K562 (cell line): ENCODE measurements around the gene EMC1. TPM values are rescaled to one million over a fixed set of nuclear protein-coding genes. Genes with fewer than 3 reads are reported as not detected.

Experiments
- ATAC-seq: fragments of 200-7000 bp; cut with Tn5 transposase; 3 replicates; pipeline ENCODE4 v1.9.1; 2020; ENCODE audit warnings: moderate library complexity
- BruUV-seq: library from RNA; stranded (reverse); fragments of 400-500 nt; replicated peaks from 2 replicates; lab custom pipeline; 2021; lab: Mats Ljungman, UMichigan
- CTCF ChIA-PET: fragments of 300-600 bp; formaldehyde crosslinking; extraction: SDS; loops from one replicate; lab custom pipeline; 2021; ENCODE audit warnings: low intra/inter-chr PET ratio; lab: Yijun Ruan, JAX
- POLR2A ChIA-PET: fragments of 300-600, 350-650 bp; sonication (Branson Sonifier 250); formaldehyde crosslinking; extraction: SDS; loops from one replicate; lab custom pipeline; 2021; ENCODE audit warnings: antibody characterized with exemption, inconsistent platforms; lab: Yijun Ruan, JAX
- DNase-seq, 4 experiments: peaks; one replicate each; pipeline versions ENCODE4 v3.0.0 to v3.0.0-alpha.2; 2011 to 2018; ENCODE audit warnings: low spot score in 3 of 4, mixed read lengths in 3 of 4; ENCODE audit errors: extremely low read depth in 1 of 4
- FAIRE-seq: peaks from 2 replicates; lab custom pipeline; 2011; peaks lifted over from hg19 to GRCh38; lab: Jason Lieb, UNC
- H2AFZ ChIP-seq: 2 replicates; pipeline ENCODE4 v1.6.0; 2011; ENCODE audit warnings: low read depth, low read length, control low read depth, inconsistent platforms
- H3K27ac ChIP-seq: fragments of 200-600 bp; 3 replicates; pipeline ENCODE4 v1.8.0; 2011; ENCODE audit warnings: low read depth, mild to moderate bottlenecking, control low read depth, inconsistent platforms, low read length, moderate library complexity, mixed read lengths; ENCODE audit errors: extremely low read depth
- H3K27me3 ChIP-seq, 2 experiments: fragments of 300-600 bp in 1 of 2; 2 replicates in 1 of 2; 3 replicates in 1 of 2; pipeline versions ENCODE4 v1.6.0 to v1.8.0; 2011; ENCODE audit warnings: inconsistent platforms in 2 of 2, low read length in 2 of 2, mild to moderate bottlenecking in 1 of 2, mixed read lengths in 1 of 2, moderate library complexity in 1 of 2; ENCODE audit not compliant: control insufficient read depth in 2 of 2, insufficient read depth in 2 of 2
- H3K36me3 ChIP-seq: fragments of 300-600 bp; 3 replicates; pipeline ENCODE4 v1.8.0; 2011; ENCODE audit warnings: mild to moderate bottlenecking, low read length, inconsistent platforms; ENCODE audit not compliant: control insufficient read depth, insufficient read depth
- H3K4me1 ChIP-seq, 2 experiments: fragments of 200-600 bp in 1 of 2; replicated peaks in 1 of 2; 2 replicates in 1 of 2; 3 replicates in 1 of 2; pipeline versions ENCODE4 v1.5.1 to v1.8.0; 2011; ENCODE audit warnings: inconsistent platforms in 2 of 2, low read length in 2 of 2, mild to moderate bottlenecking in 1 of 2, mixed read lengths in 1 of 2, moderate library complexity in 1 of 2; ENCODE audit not compliant: control insufficient read depth in 2 of 2, insufficient read depth in 2 of 2
- H3K4me2 ChIP-seq: 2 replicates; pipeline ENCODE4 v1.6.1; 2011; ENCODE audit warnings: low read length, control low read depth, inconsistent platforms, mixed read lengths; ENCODE audit not compliant: insufficient read depth
- H3K4me3 ChIP-seq: fragments of 200-600 bp; sonication (generic), shearing (Covaris generic); 2 replicates; pipeline ENCODE4 v1.5.1; 2016; ENCODE audit warnings: control low read depth, inconsistent platforms
- H3K79me2 ChIP-seq: fragments of 200-600 bp; 3 replicates; pipeline ENCODE4 v1.8.0; 2011; ENCODE audit warnings: low read length, inconsistent platforms; ENCODE audit not compliant: control insufficient read depth, insufficient read depth
- H3K9ac ChIP-seq, 2 experiments: 2 replicates each; pipeline versions ENCODE4 v1.6.0 to v1.6.1; 2011; ENCODE audit warnings: low read depth in 2 of 2, low read length in 2 of 2, control low read depth in 1 of 2, inconsistent platforms in 1 of 2, mild to moderate bottlenecking in 1 of 2, mixed read lengths in 1 of 2; ENCODE audit not compliant: insufficient read depth in 1 of 2
- H3K9me1 ChIP-seq: one replicate; pipeline ENCODE4 v1.6.0; 2011; ENCODE audit warnings: inconsistent platforms, mild to moderate bottlenecking, low read length, moderate library complexity; ENCODE audit not compliant: control insufficient read depth, insufficient read depth
- H3K9me3 ChIP-seq: replicated peaks from 2 replicates; pipeline ENCODE4 v1.5.1; 2011; ENCODE audit warnings: low read depth, low read length, inconsistent platforms; ENCODE audit not compliant: control insufficient read depth, insufficient read depth
- H4K20me1 ChIP-seq: replicated peaks from 2 replicates; pipeline ENCODE4 v1.6.1; 2011; ENCODE audit warnings: low read length, inconsistent platforms, mixed read lengths; ENCODE audit not compliant: control insufficient read depth, insufficient read depth
- CHD2 ChIP-seq: IDR thresholded peaks from 2 replicates; pipeline ENCODE4 v1.6.1; 2011; ENCODE audit warnings: low read depth, low read length
- CREB3 ChIP-seq: fragments of 450-650 bp; conservative IDR thresholded peaks from 2 replicates; pipeline ENCODE4 v1.6.1; 2016; ENCODE audit warnings: missing genetic modification characterization, low read depth, mild to moderate bottlenecking, missing compliant biosample characterization, moderate library complexity
- CREBBP ChIP-seq: IDR thresholded peaks from one replicate; pipeline ENCODE4 v1.6.1; 2012; ENCODE audit warnings: low read depth, mild to moderate bottlenecking, control low read depth, inconsistent platforms, low read length
- FOXO4 ChIP-seq: fragments of 450-650 bp; formaldehyde crosslinking; IDR thresholded peaks from 2 replicates; pipeline ENCODE4 v1.4.0; 2020; ENCODE audit warnings: mild to moderate bottlenecking, moderate library complexity
- KLF16 ChIP-seq: IDR thresholded peaks from 2 replicates; pipeline ENCODE4 v1.6.1; 2016; ENCODE audit warnings: antibody characterized with exemption
- MLX ChIP-seq, 2 experiments: fragments of 450-650 bp in 1 of 2; sonication (generic) in 1 of 2; formaldehyde crosslinking; conservative IDR thresholded peaks; 2 replicates each; pipeline versions ENCODE4 v1.4.0 to v1.8.1; 2020 to 2022; ENCODE audit warnings: mild to moderate bottlenecking in 1 of 2, missing genetic modification reagents in 1 of 2
- SIN3B ChIP-seq: fragments of 450-650 bp; IDR thresholded peaks from 2 replicates; pipeline ENCODE4 v1.6.1; 2017; ENCODE audit warnings: low read depth, mild to moderate bottlenecking, moderate library complexity
- SMC3 ChIP-seq: conservative IDR thresholded peaks from 2 replicates; pipeline ENCODE4 v1.6.1; 2011; ENCODE audit warnings: low read depth, low read length, improper control_type of control experiment; ENCODE audit not compliant: insufficient read depth
- TOE1 ChIP-seq, 2 experiments: fragments of 450-650 bp in 1 of 2; sonication (generic) in 1 of 2; formaldehyde crosslinking in 1 of 2; IDR thresholded peaks; 2 replicates each; pipeline versions ENCODE4 v1.7.1 to v1.8.0; 2016 to 2022; ENCODE audit warnings: borderline replicate concordance in 2 of 2, mild to moderate bottlenecking in 2 of 2, antibody characterized with exemption in 1 of 2, inconsistent platforms in 1 of 2, low read depth in 1 of 2, missing genetic modification reagents in 1 of 2, moderate library complexity in 1 of 2
- ZC3H4 ChIP-seq: sonication (generic); formaldehyde crosslinking; IDR thresholded peaks from 2 replicates; pipeline ENCODE4 v1.9.0; 2021; ENCODE audit warnings: missing genetic modification reagents, borderline replicate concordance
- ZNF398 ChIP-seq: fragments of 250-450 bp; sonication (Bioruptor Pico); IDR thresholded peaks from 2 replicates; pipeline ENCODE4 v1.8.0; 2021; ENCODE audit warnings: moderate library complexity, mild to moderate bottlenecking, inconsistent platforms
- ZNF561 ChIP-seq: fragments of 450-650 bp; formaldehyde crosslinking; conservative IDR thresholded peaks from 2 replicates; pipeline ENCODE4 v1.4.0; 2020; ENCODE audit warnings: mild to moderate bottlenecking, moderate library complexity
- ZNF644 ChIP-seq: fragments of 200-800 bp; sonication (Bioruptor generic); IDR thresholded peaks from 2 replicates; pipeline ENCODE4 v1.6.1; 2016; ENCODE audit warnings: low read depth, missing genetic modification characterization, missing compliant biosample characterization
- WGBS: fragments of 100-300 bp; shearing (Covaris generic); methylation state at CpG from one replicate; pipeline ENCODE4 v1.1.6; 2016; ENCODE audit warnings: low coverage, mixed read lengths; ENCODE audit not compliant: insufficient coverage; ENCODE audit errors: missing lambda C conversion rate; 5-methylcytosine and 5-hydroxymethylcytosine counted together
- in situ Hi-C: fragments of 300-500 bp; cut with MboI; formaldehyde crosslinking; loops from 4 replicates; pipeline ENCODE4 v1.15.0; 2018; ENCODE audit warnings: inconsistent platforms, mixed read lengths
- intact Hi-C: fragments of 100-400 bp; cut with micrococcal nuclease; formaldehyde crosslinking; loops from 2 replicates; pipeline ENCODE4 v1.14.2; 2022
- polyA plus RNA-seq, 8 experiments: library from polyadenylated mRNA; depleted of rRNA in 4 of 8; stranded (reverse) in 5 of 8; unstranded in 3 of 8; fragments of >200 nt; fragmentation: Nextera tagmentation in 2 of 8; fragmentation: Illumina TruSeq in 1 of 8; extraction: Ambion mirVana in 2 of 8; extraction: Trizol in 1 of 8; gene quantifications; 2 replicates each; pipeline versions ENCODE4 v1.2.1 to v1.2.3, GENCODE V29; 2011 to 2014; ENCODE audit warnings: inconsistent platforms in 1 of 8, missing spikeins in 1 of 8
- total RNA-seq, 7 experiments: library from RNA; depleted of rRNA in 6 of 7; stranded (reverse); fragments of >200 nt in 6 of 7; fragmentation: Illumina TruSeq in 2 of 7; extraction: Trizol in 2 of 7; gene quantifications; 2 replicates each; pipeline versions ENCODE4 v1.2.1 to v1.2.3, GENCODE V29; 2011 to 2021; ENCODE audit warnings: low replicate concordance in 1 of 7

EMC1 gene
- total and polyA plus RNA-seq, 9 of the 15 experiments (the other 6 are each of a cell fraction or from before 2014, with no cell fraction given) = 17.8 to 88.2 (median 37.4) TPM

- no peak overlapping the region for H3K27ac ChIP-seq
- H3K27me3 ChIP-seq = no peaks in the 10 kb centered on the region
- WGBS = 86% methylated on average over 2 of the region's 2 CpGs
- no peak for FAIRE-seq
- H3K36me3 ChIP-seq = peaks cover 94% of the 10 kb centered on the region
- no peak overlapping the region for H3K4me3 ChIP-seq
- CTCF ChIA-PET = no interaction called here
- no peaks in the 10 kb centered on the region for H3K9me1 ChIP-seq
- H2AFZ ChIP-seq = no peak overlapping the region
- intact Hi-C loops (loop anchor here (10.0 kb wide), 1 partner anchor 469 kb away; no protein-coding TSS in a partner anchor), in situ Hi-C loops (no loop called here)
- POLR2A ChIA-PET = interaction anchor here (0.7 to 1.1 kb wide), 2 partner anchors 10 to 23 kb away, joined by 3 to 4 read pairs; no protein-coding TSS in a partner anchor
- ATAC-seq = no peak
- no peak overlapping the region for H3K9ac ChIP-seq
- no peaks in the 10 kb centered on the region for H4K20me1 ChIP-seq
- no peaks in the 10 kb centered on the region for H3K9me3 ChIP-seq
- peaks cover 9% of the 10 kb centered on the region; the same call in 2 of the 3 replicates for H3K79me2 ChIP-seq
- H3K4me1 ChIP-seq = peaks cover 2 to 3% of the 10 kb centered on the region in 2 experiments; a peak in 3 of 5 replicates
- no peak for DNase-seq
- BruUV-seq = no TSS peak
- no peak overlapping the region for H3K4me2 ChIP-seq
- TF ChIP-seq MLX (CRISPR knock-in tag; conservative IDR thresholded peaks at IDR 0.05) = no peak
- TF ChIP-seq ZNF644 (tag) = no peak
- no peak for TF ChIP-seq FOXO4
- TF ChIP-seq SIN3B = no peak
- TF ChIP-seq TOE1 (IDR thresholded peaks at IDR 0.05; ENCODE audit: borderline replicate concordance) = no peak
- no peak for TF ChIP-seq TOE1 (CRISPR knock-in tag; IDR thresholded peaks at IDR 0.05; ENCODE audit: borderline replicate concordance, low read depth)
- TF ChIP-seq ZNF398 (CRISPR knock-in tag) = no peak
- TF ChIP-seq ZNF561 (CRISPR knock-in tag) = no peak
- no peak for TF ChIP-seq CHD2
- no peak for TF ChIP-seq KLF16
- no peak for TF ChIP-seq CREBBP
- no peak for TF ChIP-seq SMC3
- TF ChIP-seq CREB3 (tag) = no peak
- no peak for TF ChIP-seq ZC3H4
Observed at GRCh38 chr1:19186001-19186400, 65.3 kb downstream of the EMC1 start.
